HUES6 (cell line): ENCODE data around the gene SLC6A19.

ENCODE experiments used
- H3K27ac ChIP-seq: 2 replicates; pipeline ENCODE4 v1.7.0; 2013; ENCODE audit warnings: low read depth, mild to moderate bottlenecking, low read length, inconsistent platforms
- H3K27me3 ChIP-seq: 2 replicates; pipeline ENCODE4 v1.6.1; 2013; ENCODE audit warnings: low read length; ENCODE audit not compliant: control insufficient read depth, insufficient read depth
- H3K36me3 ChIP-seq: 2 replicates; pipeline ENCODE4 v1.6.1; 2013; ENCODE audit warnings: low read length; ENCODE audit not compliant: control insufficient read depth, insufficient read depth
- H3K4me1 ChIP-seq: 2 replicates; pipeline ENCODE4 v1.6.1; 2013; ENCODE audit warnings: low read length; ENCODE audit not compliant: control insufficient read depth, insufficient read depth
- H3K4me3 ChIP-seq: 2 replicates; pipeline ENCODE4 v1.5.1; 2013; ENCODE audit warnings: low read depth, low read length
- H3K9ac ChIP-seq: one replicate; pipeline ENCODE4 v1.6.1; 2013; ENCODE audit warnings: mild to moderate bottlenecking, low read length
- H3K9me3 ChIP-seq: 2 replicates; pipeline ENCODE4 v1.6.1; 2013; ENCODE audit warnings: low read depth, low read length; ENCODE audit not compliant: control insufficient read depth, insufficient read depth

Gene SLC6A19

DNA sequence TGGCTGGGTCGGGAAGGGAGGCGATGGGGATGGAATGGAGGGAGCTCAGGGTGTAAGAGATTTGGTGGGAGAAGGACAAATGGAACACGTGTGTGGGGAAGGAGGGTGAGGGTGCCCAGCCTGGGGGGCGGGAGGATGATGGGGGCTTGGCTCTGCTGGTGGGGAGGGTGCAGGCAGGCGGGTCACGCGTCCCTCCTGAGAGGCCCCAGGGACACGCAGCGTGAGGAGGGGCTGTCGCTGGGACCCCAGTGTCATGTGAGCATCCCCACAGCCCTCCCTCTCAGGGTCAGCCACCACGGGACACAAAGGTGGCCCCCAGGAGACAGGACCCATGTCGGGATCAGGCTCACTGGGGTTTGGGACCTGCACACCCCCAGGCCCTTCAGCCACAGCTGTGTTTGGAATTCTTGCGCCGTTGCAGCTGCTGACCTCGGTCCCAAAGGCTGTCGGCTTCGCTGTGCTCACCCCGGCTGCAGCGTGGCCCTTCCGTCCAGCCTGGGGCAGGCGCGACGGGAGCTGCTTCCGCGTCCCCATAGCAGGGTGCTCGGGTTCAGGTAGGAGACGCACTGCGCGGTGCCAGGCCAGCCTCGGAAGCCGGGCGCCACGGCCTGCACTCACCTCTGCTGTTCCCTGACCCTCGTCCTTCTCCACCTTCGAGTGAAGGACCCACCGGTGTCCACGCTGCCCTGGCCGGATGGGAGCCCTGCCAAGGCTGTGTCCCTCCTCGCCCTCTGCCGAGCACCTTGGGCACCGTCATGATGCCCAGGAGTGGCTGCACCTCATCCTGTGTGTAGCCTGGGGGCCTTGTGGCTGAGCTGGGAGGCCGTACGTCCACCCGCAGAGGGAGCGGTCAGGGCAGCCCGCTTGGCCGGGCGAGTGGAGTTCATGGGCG, 5.4 kb downstream of the SLC6A19 start:
- Histone ChIP-seq H3K9me3 (no peaks in the 10 kb centered on the region), H3K36me3 (no peaks in the 10 kb centered on the region), H3K9ac (no peak overlapping the region), H3K4me3 (no peak overlapping the region), H3K27me3 (peaks cover 3% of the 10 kb centered on the region; the same call in 1 of the 2 replicates), H3K27ac (no peak overlapping the region), H3K4me1 (peaks cover 3% of the 10 kb centered on the region; the same call in 1 of the 2 replicates)

DNA sequence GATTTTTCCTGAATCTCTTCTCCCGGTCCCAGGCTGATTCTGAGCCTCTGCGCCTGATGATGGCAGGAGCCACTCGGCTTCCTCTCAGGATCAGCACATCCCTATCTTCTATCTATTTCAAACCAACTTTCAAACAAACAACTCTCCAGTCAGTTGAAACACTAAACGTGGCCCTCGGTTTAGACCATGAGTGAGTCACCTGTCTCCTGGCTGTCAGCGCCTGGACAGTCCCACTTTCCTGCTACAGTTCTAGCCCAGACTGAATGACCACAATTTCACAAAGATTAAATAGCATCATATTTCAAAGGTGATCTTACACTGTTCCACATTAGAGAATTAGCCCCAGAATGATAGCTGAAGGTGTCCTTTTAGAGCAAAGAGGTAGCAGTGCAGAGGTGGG, 6.2 kb downstream of the SLC6A19 start:
- Histone ChIP-seq H3K4me3 (no peak overlapping the region), H3K4me1 (peaks cover 3% of the 10 kb centered on the region; the same call in 1 of the 2 replicates), H3K27ac (no peak overlapping the region), H3K9me3 (no peaks in the 10 kb centered on the region), H3K9ac (no peak overlapping the region), H3K36me3 (no peaks in the 10 kb centered on the region), H3K27me3 (peaks cover 3% of the 10 kb centered on the region; the same call in 1 of the 2 replicates)

DNA sequence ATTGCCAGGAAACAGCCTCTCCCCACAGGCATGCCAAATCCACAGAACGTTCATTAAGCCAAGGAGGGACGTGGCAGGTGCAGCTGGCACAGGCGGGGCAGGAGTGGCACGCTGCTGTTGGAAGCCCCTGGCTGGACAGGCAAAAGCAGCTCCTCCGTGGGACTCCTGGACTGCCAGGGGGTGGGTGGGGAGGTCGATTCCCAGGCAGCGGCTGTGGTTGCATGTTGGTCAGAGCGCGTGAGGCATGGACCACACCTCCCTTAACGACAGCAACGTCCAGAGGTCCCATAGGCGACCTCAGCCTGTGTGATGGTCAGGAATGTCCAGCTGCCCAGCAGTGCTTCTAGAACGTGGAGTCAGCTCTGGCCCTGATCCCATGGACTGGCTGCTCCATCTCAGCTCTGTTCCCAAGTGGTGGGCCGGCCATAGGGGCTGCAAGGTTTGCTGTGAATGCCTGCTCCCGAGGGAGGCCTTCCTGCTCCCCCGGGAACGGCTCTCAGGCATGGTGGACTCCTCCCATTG, 6.9 kb downstream of the SLC6A19 start:
- Histone ChIP-seq H3K27me3 (peaks cover 3% of the 10 kb centered on the region; the same call in 1 of the 2 replicates), H3K27ac (no peak overlapping the region), H3K4me3 (no peak overlapping the region)

DNA sequence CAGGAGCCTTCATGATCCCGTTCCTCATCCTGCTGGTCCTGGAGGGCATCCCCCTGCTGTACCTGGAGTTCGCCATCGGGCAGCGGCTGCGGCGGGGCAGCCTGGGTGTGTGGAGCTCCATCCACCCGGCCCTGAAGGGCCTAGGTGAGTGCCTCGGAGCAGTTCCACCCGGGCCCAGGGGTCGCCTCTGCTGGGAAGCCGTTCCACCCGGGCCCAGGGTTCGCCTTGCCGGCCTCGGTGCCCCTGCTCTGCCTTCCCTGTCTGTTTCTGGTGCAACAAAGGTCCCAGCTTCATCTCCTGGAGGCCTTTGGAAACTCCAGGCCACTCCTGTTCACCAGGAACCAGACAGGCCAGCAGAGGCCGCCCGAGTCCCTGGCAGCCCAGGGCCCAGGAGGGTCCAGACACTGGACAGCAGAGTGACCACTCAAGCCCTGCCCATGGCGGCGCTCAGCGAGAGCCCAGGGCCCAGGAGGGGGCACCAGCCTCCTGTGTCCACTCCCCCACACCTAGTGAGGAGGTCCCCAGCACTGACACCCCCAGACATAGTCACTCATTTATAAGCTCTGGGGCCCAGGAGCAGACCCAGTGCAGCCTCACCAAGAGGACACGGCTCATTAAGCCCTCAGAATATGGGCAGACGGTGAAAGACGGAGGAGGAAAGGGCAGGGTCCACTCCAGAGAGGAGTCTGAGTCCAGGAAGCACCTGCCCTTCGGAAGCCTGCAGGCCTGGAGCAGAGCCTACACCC, 7.5 kb downstream of the SLC6A19 start:
- Histone ChIP-seq H3K4me3 (no peak overlapping the region), H3K9me3 (no peaks in the 10 kb centered on the region), H3K36me3 (no peaks in the 10 kb centered on the region), H3K27me3 (peaks cover 3% of the 10 kb centered on the region; the same call in 1 of the 2 replicates), H3K4me1 (peaks cover 3% of the 10 kb centered on the region; the same call in 1 of the 2 replicates), H3K9ac (no peak overlapping the region), H3K27ac (no peak overlapping the region)

More for the DNA sequence above, 6.9 kb downstream of the SLC6A19 start:
- H3K9me3 ChIP-seq: no peaks in the 10 kb centered on the region
- peaks cover 3% of the 10 kb centered on the region; the same call in 1 of the 2 replicates for H3K4me1 ChIP-seq
- H3K36me3 ChIP-seq: no peaks in the 10 kb centered on the region
- H3K9ac ChIP-seq: no peak overlapping the region

DNA sequence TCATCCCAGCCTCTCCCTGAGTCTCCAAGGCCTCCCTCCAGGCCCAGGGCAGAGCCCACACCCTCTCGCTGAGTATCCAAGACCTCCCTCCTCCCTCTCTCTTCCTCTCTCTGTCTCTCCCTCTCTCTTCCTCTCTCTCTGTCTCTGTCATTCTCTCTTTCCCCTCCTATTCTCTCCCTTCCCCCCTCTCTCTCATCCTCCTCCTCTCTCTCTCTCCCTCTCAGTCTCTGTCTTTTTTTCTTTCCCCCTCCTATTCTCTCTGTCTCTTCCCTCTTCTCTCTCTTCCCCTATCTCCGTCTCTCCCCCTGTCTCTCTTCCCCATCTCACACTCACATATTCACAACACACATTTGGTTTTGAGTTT, 8.1 kb downstream of the SLC6A19 start:
- peaks cover 3% of the 10 kb centered on the region; the same call in 1 of the 2 replicates for H3K4me1 ChIP-seq
- H3K4me3 ChIP-seq: no peak overlapping the region
- H3K27me3 ChIP-seq: peaks cover 3% of the 10 kb centered on the region; the same call in 1 of the 2 replicates
- H3K9ac ChIP-seq: no peak overlapping the region
- no peak overlapping the region for H3K27ac ChIP-seq
- no peaks in the 10 kb centered on the region for H3K9me3 ChIP-seq
- no peaks in the 10 kb centered on the region for H3K36me3 ChIP-seq

DNA sequence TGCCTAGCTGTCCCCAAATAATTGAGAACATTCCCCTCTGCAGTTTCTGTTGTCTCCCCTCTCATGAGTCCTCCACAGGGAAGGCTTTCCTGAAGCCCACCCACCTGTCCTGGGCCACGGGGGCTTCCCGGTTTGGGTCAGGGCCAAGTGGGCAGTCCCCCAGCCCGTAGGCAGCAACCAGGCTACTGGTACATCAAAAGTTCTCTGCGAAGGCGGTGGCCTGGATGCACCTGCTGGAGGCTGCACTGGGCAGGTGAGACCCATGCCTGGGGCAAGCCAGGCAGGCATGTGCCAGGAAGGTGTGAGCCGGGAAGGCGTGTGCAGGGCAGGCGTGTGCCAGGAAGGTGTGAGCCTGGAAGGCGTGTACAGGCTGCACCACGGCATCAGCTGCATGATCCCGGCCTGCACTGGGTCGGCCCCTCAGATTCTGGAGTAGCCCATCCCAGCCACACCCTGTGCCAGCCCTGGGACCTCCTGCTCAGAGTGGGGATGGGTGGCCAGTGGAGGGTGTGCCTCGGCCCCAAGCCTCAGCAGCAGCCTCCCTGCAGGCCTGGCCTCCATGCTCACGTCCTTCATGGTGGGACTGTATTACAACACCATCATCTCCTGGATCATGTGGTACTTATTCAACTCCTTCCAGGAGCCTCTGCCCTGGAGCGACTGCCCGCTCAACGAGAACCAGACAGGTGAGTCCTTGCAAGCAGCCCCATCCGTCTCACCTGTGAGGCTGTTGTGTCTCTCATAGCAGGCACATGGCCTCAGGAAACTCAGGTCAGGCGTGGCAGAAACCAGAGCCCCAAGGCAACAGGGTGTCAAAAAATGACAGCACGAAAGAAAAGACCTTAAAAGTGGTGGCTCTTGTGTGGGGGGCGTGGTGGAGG, 8.7 kb downstream of the SLC6A19 start:
- H3K27me3 ChIP-seq: peaks cover 3% of the 10 kb centered on the region; the same call in 1 of the 2 replicates
- H3K4me1 ChIP-seq: no peaks in the 10 kb centered on the region
- no peak overlapping the region for H3K4me3 ChIP-seq
- no peak overlapping the region for H3K27ac ChIP-seq
- no peaks in the 10 kb centered on the region; the same call in 1 of the 2 replicates for H3K9me3 ChIP-seq
- H3K36me3 ChIP-seq: no peaks in the 10 kb centered on the region
- no peak overlapping the region for H3K9ac ChIP-seq

DNA sequence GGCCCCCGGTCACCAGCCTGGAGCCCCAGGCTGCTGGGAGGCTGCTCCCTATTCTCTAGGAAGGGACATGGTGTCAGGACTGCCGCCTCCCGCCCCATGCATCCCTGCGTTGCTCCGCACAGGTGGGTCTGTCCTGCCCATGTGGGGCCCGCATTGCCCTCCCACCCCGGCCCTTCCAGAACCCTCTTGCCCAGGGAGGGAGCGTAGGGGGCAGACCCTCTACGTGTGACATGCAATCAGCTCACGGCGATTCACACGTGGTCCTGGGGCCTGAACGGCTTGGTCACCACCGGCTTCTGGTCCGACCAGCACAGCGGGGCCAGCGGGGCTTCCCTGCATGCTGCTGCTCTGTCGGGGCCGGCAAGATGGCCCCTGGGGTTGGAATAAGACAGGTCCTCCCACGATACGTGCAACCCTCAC, 9.4 kb downstream of the SLC6A19 start:
- Histone ChIP-seq H3K36me3 (no peaks in the 10 kb centered on the region), H3K4me1 (no peaks in the 10 kb centered on the region), H3K27ac (no peak overlapping the region), H3K27me3 (peaks cover 3% of the 10 kb centered on the region; the same call in 1 of the 2 replicates), H3K9me3 (peaks cover 7% of the 10 kb centered on the region), H3K9ac (no peak overlapping the region), H3K4me3 (no peak overlapping the region)

DNA sequence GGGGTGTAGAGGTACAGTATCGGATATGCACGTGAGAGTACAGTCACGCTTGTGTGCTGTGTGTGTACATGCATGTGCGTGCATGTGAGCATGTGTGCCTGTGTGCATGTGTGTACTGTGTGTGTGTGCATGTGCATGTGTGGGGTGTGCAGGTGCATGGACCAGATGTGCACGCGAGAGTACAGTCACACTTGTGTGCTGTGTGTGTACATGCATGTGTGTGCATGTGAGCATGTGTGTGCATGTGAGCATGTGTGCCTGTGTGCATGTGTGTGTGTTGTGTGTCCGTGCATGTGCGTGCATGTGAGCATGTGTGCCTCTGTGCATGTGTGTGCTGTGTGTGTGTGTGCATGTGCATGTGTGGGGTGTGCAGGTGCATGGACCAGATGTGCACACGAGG, 10.3 kb downstream of the SLC6A19 start:
- H3K4me3 ChIP-seq: no peak overlapping the region
- H3K9me3 ChIP-seq: peaks cover 8% of the 10 kb centered on the region
- H3K36me3 ChIP-seq: no peaks in the 10 kb centered on the region
- no peaks in the 10 kb centered on the region for H3K4me1 ChIP-seq
- no peaks in the 10 kb centered on the region for H3K27me3 ChIP-seq
- no peak overlapping the region for H3K27ac ChIP-seq
- H3K9ac ChIP-seq: no peak overlapping the region

DNA sequence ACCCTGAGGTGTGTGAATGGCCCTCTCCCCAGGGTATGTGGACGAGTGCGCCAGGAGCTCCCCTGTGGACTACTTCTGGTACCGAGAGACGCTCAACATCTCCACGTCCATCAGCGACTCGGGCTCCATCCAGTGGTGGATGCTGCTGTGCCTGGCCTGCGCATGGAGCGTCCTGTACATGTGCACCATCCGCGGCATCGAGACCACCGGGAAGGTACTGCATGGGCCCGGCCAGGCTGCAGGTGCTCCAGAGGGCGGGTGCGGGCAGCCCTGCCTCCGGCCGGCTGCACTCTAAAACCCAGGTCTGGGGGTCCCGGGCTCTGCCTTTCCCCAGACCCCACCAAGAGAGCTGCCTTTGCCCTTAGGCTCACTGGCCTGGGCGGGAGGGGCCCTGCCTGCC, 10.9 kb downstream of the SLC6A19 start:
- Histone ChIP-seq H3K27ac (no peak overlapping the region), H3K27me3 (no peaks in the 10 kb centered on the region), H3K4me1 (no peaks in the 10 kb centered on the region), H3K9me3 (peaks cover 8% of the 10 kb centered on the region), H3K4me3 (no peak overlapping the region), H3K36me3 (no peaks in the 10 kb centered on the region), H3K9ac (no peak overlapping the region)

DNA sequence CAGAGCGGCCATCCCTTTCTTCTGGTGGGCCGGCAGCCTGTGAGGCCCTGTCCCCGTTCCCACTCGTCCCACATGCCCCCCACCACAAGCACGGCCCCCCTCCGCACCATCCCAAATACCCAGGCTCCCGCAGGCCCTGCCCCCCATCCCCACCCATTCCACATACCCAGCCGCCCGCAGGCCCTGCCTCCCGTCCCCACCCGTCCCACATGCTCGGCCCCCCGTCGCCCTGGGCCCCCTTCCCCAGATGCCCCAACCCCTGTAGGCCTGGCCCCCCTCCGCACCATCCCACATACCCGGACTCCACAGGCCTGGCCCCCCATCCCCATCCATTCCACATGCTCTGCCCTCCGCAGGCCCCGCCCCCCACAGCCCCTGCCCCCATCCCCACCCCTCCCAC, 11.5 kb downstream of the SLC6A19 start:
- Histone ChIP-seq H3K27me3 (no peaks in the 10 kb centered on the region), H3K9me3 (peaks cover 8% of the 10 kb centered on the region), H3K36me3 (no peaks in the 10 kb centered on the region)

More for the DNA sequence above, 11.5 kb downstream of the SLC6A19 start:
- H3K4me3 ChIP-seq: no peak overlapping the region
- no peak overlapping the region for H3K9ac ChIP-seq
- no peak overlapping the region for H3K27ac ChIP-seq
- no peaks in the 10 kb centered on the region for H3K4me1 ChIP-seq
